ENCODE data around the gene RRP8. TPM values are rescaled to one million over a fixed set of nuclear protein-coding genes. Genes with fewer than 3 reads are reported as not detected.

Gene RRP8
- total and polyA plus RNA-seq, 9 of the 15 experiments (the other 6 are each of a cell fraction or from before 2014, with no cell fraction given), result 5.7 to 47.3 (median 32.6) TPM

DNA sequence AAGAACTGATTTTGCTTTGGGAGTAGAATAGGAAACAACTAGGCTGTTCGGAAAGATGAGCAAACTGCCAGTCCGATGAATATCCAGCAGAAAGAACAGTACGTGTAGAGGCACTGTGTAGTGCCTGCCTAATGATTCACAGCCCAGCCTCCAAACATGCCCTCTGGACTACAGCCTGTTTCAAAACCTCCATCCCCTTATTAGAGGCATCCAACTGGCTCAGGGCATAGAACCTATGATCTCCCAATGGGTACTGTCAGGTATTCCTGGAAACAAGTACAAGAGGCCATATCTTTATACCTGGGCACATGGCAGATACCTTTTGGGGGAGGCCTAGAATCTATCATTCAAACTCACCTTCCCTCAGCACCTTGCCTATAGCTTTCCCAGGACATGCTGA lies 4.9 kb downstream of the RRP8 start:
- no TSS peak for BruUV-seq (replicated peaks)
- in situ Hi-C loops (cut with MboI) (no loop called here), intact Hi-C loops (cut with micrococcal nuclease) (no loop called here)
- no peaks in the 10 kb centered on the region for H3K27me3 ChIP-seq (ENCODE audit: control insufficient read depth in 2 of 2, insufficient read depth in 2 of 2, low read length in 2 of 2)
- H3K4me3 ChIP-seq, result no peak overlapping the region
- ChIA-PET POLR2A (interaction anchor here (0.7 to 2.1 kb wide), 3 partner anchors 8 to 20 kb away, joined by 3 to 6 read pairs (median 5); partner anchors contain the start of gene TPP1), CTCF (ENCODE audit: low intra/inter-chr PET ratio) (no interaction called here)
- H3K36me3 ChIP-seq (ENCODE audit: control insufficient read depth, insufficient read depth, low read length), result peaks cover 81% of the 10 kb centered on the region
- ATAC-seq (no peak), DNase-seq (ENCODE audit: extremely low read depth in 1 of 4, low spot score in 3 of 4) (no peak), FAIRE-seq (no peak)
- WGBS (ENCODE audit: insufficient coverage, low coverage, missing lambda C conversion rate), result 78% methylated on average over 3 of the region's 3 CpGs
- no peaks in the 10 kb centered on the region for H4K20me1 ChIP-seq (replicated peaks; ENCODE audit: control insufficient read depth, insufficient read depth, low read length)
- no peak overlapping the region for H3K27ac ChIP-seq (ENCODE audit: extremely low read depth, low read depth, low read length)
- H3K4me2 ChIP-seq (ENCODE audit: insufficient read depth, low read length), result no peak overlapping the region
- H3K9me3 ChIP-seq (replicated peaks; ENCODE audit: control insufficient read depth, insufficient read depth, low read depth, low read length), result no peaks in the 10 kb centered on the region
- peaks cover 52% of the 10 kb centered on the region for H3K79me2 ChIP-seq (ENCODE audit: control insufficient read depth, insufficient read depth, low read length)
- TF ChIP-seq, protein P1, sequence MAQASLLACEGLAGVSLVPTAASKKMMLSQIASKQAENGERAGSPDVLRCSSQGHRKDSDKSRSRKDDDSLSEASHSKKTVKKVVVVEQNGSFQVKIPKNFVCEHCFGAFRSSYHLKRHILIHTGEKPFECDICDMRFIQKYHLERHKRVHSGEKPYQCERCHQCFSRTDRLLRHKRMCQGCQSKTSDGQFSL (CRISPR knock-in tag; IDR thresholded peaks at IDR 0.05), result no peak
- TF ChIP-seq, protein P1 (tag; IDR thresholded peaks at IDR 0.05), result no peak
- TF ChIP-seq MTF1 (CRISPR knock-in tag; IDR thresholded peaks at IDR 0.05; ENCODE audit: borderline replicate concordance) (no peak), PTTG1 (tag; IDR thresholded peaks at IDR 0.05; ENCODE audit: low read depth) (no peak), RBM39 (optimal IDR thresholded peaks at IDR 0.05; ENCODE audit: low read depth, low read length) (no peak), SMAD4 (CRISPR knock-in tag; conservative IDR thresholded peaks at IDR 0.05) (no peak), ARID2 (IDR thresholded peaks at IDR 0.05) (no peak), POLR2B (IDR thresholded peaks at IDR 0.05; ENCODE audit: low read depth, partially characterized antibody) (no peak)
- TF ChIP-seq, protein P2, sequence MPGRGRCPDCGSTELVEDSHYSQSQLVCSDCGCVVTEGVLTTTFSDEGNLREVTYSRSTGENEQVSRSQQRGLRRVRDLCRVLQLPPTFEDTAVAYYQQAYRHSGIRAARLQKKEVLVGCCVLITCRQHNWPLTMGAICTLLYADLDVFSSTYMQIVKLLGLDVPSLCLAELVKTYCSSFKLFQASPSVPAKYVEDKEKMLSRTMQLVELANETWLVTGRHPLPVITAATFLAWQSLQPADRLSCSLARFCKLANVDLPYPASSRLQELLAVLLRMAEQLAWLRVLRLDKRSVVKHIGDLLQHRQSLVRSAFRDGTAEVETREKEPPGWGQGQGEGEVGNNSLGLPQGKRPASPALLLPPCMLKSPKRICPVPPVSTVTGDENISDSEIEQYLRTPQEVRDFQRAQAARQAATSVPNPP (IDR thresholded peaks at IDR 0.05; ENCODE audit: borderline replicate concordance, insufficient read depth, insufficient read length), result no peak
- TF ChIP-seq, protein P3, sequence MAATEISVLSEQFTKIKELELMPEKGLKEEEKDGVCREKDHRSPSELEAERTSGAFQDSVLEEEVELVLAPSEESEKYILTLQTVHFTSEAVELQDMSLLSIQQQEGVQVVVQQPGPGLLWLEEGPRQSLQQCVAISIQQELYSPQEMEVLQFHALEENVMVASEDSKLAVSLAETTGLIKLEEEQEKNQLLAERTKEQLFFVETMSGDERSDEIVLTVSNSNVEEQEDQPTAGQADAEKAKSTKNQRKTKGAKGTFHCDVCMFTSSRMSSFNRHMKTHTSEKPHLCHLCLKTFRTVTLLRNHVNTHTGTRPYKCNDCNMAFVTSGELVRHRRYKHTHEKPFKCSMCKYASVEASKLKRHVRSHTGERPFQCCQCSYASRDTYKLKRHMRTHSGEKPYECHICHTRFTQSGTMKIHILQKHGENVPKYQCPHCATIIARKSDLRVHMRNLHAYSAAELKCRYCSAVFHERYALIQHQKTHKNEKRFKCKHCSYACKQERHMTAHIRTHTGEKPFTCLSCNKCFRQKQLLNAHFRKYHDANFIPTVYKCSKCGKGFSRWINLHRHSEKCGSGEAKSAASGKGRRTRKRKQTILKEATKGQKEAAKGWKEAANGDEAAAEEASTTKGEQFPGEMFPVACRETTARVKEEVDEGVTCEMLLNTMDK (IDR thresholded peaks at IDR 0.05; ENCODE audit: borderline replicate concordance, insufficient read depth, low read depth, low read length, poor library complexity, severe bottlenecking), result no peak
- peaks cover 14 to 18% of the 10 kb centered on the region in 2 experiments; a peak in 4 of 5 replicates for H3K4me1 ChIP-seq (replicated peaks in 1 of 2; ENCODE audit: control insufficient read depth in 2 of 2, insufficient read depth in 2 of 2, low read length in 2 of 2)
- no peak overlapping the region for H3K9ac ChIP-seq (ENCODE audit: insufficient read depth in 1 of 2, low read depth in 2 of 2, low read length in 2 of 2)
- H3K9me1 ChIP-seq (ENCODE audit: control insufficient read depth, insufficient read depth, low read length), result peaks cover 10% of the 10 kb centered on the region
- H2AFZ ChIP-seq (ENCODE audit: low read depth, low read length), result no peak overlapping the region

Data from K562 (cell line).